Osteoblast (primary cell): Measurements from ENCODE around the gene MCHR1. TPM values are rescaled to one million over a fixed set of nuclear protein-coding genes. Genes with fewer than 3 reads are reported as not detected.

ENCODE experiments used
- DNase-seq: peaks from one replicate; pipeline ENCODE4 v3.0.0; 2011; ENCODE audit warnings: low spot score, mixed read lengths; ENCODE audit not compliant: insufficient read length; ENCODE audit errors: missing footprints
- H2AFZ ChIP-seq: 2 replicates; pipeline ENCODE4 v1.6.0; 2011; ENCODE audit warnings: mild to moderate bottlenecking, low read length
- H3K27ac ChIP-seq: 2 replicates; pipeline ENCODE4 v1.5.1; 2011; ENCODE audit warnings: mild to moderate bottlenecking, low read depth, low read length, moderate library complexity
- H3K27me3 ChIP-seq: 2 replicates; pipeline ENCODE4 v1.6.0; 2012; ENCODE audit warnings: mild to moderate bottlenecking, control low read depth, inconsistent platforms, low read length, moderate library complexity; ENCODE audit not compliant: insufficient read depth
- H3K36me3 ChIP-seq: 2 replicates; pipeline ENCODE4 v1.5.1; 2011; ENCODE audit warnings: mild to moderate bottlenecking, low read length, control low read depth, moderate library complexity; ENCODE audit not compliant: insufficient read depth
- H3K4me1 ChIP-seq: 2 replicates; pipeline ENCODE4 v1.5.1; 2011; ENCODE audit warnings: mild to moderate bottlenecking, low read length, control low read depth, moderate library complexity; ENCODE audit not compliant: insufficient read depth
- H3K4me2 ChIP-seq: 2 replicates; pipeline ENCODE4 v1.6.0; 2011; ENCODE audit warnings: mild to moderate bottlenecking, low read length; ENCODE audit not compliant: insufficient read depth
- H3K4me3 ChIP-seq: fragments of 200-600 bp; sonication (generic); 3 replicates; pipeline ENCODE4 v1.5.1; 2012; ENCODE audit warnings: mild to moderate bottlenecking, low read length, inconsistent platforms; ENCODE audit not compliant: insufficient read depth
- H3K79me2 ChIP-seq: 2 replicates; pipeline ENCODE4 v1.6.0; 2012; ENCODE audit warnings: mild to moderate bottlenecking, low read length, control low read depth, inconsistent platforms; ENCODE audit not compliant: insufficient read depth
- H3K9me3 ChIP-seq: 2 replicates; pipeline ENCODE4 v1.5.1; 2011; ENCODE audit warnings: low read depth, low read length, control low read depth
- H4K20me1 ChIP-seq: 2 replicates; pipeline ENCODE4 v1.6.0; 2012; ENCODE audit warnings: mild to moderate bottlenecking, low read length, control low read depth; ENCODE audit not compliant: insufficient read depth
- total RNA-seq: library from RNA; depleted of rRNA; stranded (reverse); fragments of >200 nt; gene quantifications from 2 replicates; pipeline ENCODE4 v1.2.3, GENCODE V29; 2012
- TF ChIP-seq, protein P1 (sequence below): IDR thresholded peaks from 2 replicates; pipeline ENCODE4 v1.5.1; 2011; ENCODE audit warnings: mild to moderate bottlenecking, low read depth, low read length, moderate library complexity; ENCODE audit errors: extremely low read depth

MCHR1 gene
- total RNA-seq, 1 donor, result not detected

DNA sequence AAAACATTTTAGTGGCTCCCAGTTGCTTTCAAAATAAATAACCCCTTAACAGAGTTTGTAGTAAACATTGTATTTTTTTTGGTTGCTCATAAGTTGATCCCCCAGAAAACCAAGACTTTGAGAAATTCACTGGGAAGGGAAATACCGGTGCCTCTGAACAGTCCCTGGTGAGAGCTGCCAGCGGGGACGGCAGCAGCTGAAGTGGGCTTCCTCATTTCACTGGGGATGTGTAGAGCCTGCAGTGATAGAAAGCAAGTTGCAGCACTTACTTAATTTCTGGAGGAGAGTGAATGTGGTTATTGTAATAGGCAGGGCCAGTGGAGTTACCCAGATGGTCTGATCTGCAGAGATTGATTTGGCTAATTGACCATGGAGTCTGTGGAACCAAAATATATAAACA lies 18.6 kb upstream of the MCHR1 start:
- TF ChIP-seq, protein P1, sequence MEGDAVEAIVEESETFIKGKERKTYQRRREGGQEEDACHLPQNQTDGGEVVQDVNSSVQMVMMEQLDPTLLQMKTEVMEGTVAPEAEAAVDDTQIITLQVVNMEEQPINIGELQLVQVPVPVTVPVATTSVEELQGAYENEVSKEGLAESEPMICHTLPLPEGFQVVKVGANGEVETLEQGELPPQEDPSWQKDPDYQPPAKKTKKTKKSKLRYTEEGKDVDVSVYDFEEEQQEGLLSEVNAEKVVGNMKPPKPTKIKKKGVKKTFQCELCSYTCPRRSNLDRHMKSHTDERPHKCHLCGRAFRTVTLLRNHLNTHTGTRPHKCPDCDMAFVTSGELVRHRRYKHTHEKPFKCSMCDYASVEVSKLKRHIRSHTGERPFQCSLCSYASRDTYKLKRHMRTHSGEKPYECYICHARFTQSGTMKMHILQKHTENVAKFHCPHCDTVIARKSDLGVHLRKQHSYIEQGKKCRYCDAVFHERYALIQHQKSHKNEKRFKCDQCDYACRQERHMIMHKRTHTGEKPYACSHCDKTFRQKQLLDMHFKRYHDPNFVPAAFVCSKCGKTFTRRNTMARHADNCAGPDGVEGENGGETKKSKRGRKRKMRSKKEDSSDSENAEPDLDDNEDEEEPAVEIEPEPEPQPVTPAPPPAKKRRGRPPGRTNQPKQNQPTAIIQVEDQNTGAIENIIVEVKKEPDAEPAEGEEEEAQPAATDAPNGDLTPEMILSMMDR, result no peak
- Histone ChIP-seq H3K4me2 (no peak overlapping the region), H3K9me3 (no peaks in the 10 kb centered on the region), H4K20me1 (no peaks in the 10 kb centered on the region), H3K4me3 (no peak overlapping the region), H3K79me2 (no peaks in the 10 kb centered on the region), H3K4me1 (peaks cover 17% of the 10 kb centered on the region), H3K27ac (no peak overlapping the region), H2AFZ (no peak overlapping the region), H3K36me3 (no peaks in the 10 kb centered on the region), H3K27me3 (no peaks in the 10 kb centered on the region)
- DNase-seq, result no peak

DNA sequence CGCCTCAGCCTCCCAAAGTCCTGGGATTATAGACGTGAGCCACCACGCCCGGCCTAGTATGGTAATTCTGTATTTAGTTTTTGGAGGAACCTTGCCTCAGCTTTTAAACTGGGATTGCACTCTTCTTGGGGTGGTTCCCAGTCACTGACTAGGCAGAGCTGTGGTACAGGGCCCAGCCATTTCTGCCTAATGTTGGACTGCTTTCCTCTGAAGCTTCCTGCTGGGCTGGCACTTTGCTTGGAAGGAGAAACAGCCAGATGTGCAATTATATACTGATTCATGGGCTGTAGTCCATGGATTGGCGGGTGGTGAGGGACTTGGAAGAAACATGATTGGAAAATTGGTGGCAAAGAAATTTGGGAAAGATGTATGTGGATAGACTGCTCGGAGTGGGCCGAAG lies 17.6 kb upstream of the MCHR1 start:
- Histone ChIP-seq H3K79me2 (no peaks in the 10 kb centered on the region), H3K36me3 (no peaks in the 10 kb centered on the region), H3K4me2 (no peak overlapping the region), H3K27me3 (no peaks in the 10 kb centered on the region), H2AFZ (no peak overlapping the region), H3K27ac (no peak overlapping the region), H3K4me3 (no peak overlapping the region), H4K20me1 (no peaks in the 10 kb centered on the region), H3K9me3 (no peaks in the 10 kb centered on the region), H3K4me1 (peaks cover 26% of the 10 kb centered on the region)
- no peak for DNase-seq
- TF ChIP-seq, protein P1, result no peak

DNA sequence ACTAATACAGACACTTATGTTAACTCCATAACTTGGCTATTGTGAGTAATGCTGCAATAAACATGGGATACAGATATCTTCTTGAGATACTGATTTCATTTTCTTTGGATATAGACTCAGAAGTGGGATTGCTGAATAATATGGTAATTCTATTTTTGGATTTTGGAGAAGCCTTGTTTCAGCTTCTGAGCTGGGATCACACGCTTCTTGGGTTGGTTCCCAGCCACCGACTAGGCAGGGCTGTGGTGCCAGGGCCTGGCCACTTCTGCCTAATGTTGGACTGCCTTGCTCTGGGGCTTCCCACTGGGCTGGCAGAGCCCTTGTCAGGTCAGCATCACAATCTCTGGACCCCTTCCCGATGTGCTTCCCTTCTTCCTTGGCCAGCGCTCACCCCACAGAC lies 14.0 kb upstream of the MCHR1 start:
- Histone ChIP-seq H3K4me1 (peaks cover 47% of the 10 kb centered on the region), H2AFZ (no peak overlapping the region), H3K36me3 (no peaks in the 10 kb centered on the region), H3K27ac (peak overlapping the region; percentile 95), H3K4me3 (no peak overlapping the region), H3K4me2 (peak overlapping the region; percentile 27), H4K20me1 (no peaks in the 10 kb centered on the region), H3K27me3 (no peaks in the 10 kb centered on the region), H3K9me3 (no peaks in the 10 kb centered on the region), H3K79me2 (no peaks in the 10 kb centered on the region)
- TF ChIP-seq, protein P1, result no peak
- DNase-seq, result peak; percentile 93

DNA sequence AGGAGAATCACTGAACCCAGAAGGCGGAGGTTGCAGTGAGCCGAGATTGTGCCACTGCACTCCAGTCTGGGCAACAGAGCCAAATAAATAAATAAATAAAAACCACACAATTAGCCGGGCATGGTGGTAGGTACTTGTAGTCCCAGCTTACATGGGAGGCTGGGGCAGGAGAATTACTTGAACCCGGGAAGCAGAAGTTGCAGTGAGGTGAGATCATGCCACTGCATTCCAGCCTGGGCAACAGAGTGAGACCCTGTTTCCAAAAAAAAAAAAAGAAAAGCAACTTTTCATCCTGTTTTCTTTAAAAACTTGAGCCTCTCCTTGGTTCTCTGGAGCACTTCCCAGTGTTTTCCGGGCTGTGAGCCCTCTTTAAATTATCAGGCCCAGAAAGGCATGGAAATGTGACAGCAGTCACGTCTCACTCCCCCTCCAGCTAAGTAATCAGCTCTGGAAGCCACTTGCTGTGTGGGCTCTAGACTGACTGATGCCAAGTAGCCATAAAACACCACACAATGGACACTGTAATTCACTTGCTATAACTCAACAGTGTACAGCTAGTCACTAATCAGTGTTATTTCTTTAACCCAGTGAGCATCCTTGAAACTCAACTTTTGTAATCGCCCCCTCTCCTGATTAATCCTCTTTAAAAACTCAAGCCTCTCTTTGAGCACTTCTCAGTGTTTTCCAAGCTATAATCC lies 13.0 kb upstream of the MCHR1 start:
- H3K4me1 ChIP-seq, result peaks cover 47% of the 10 kb centered on the region
- peak overlapping the region; percentile 10 for H3K4me2 ChIP-seq
- no peaks in the 10 kb centered on the region for H3K79me2 ChIP-seq
- TF ChIP-seq, protein P1, result no peak
- H3K27ac ChIP-seq, result peak overlapping the region; percentile 95
- H4K20me1 ChIP-seq, result no peaks in the 10 kb centered on the region
- H2AFZ ChIP-seq, result no peak overlapping the region
- H3K9me3 ChIP-seq, result no peaks in the 10 kb centered on the region
- H3K4me3 ChIP-seq, result no peak overlapping the region
- no peaks in the 10 kb centered on the region for H3K27me3 ChIP-seq
- H3K36me3 ChIP-seq, result no peaks in the 10 kb centered on the region
- no peak for DNase-seq
